A549 (cell line): ENCODE data around the gene C1orf50. TPM values are rescaled to one million over a fixed set of nuclear protein-coding genes. Genes with fewer than 3 reads are reported as not detected.
"Not testable (repeated sequence)": the region's sequence is repeated elsewhere in the genome, so short reads cannot be mapped to it uniquely, and the experiment has no call there.

Experiments
- ATAC-seq, 2 experiments: fragments of 200-7000 bp in 1 of 2; fragments of >200 bp in 1 of 2; cut with Nextera tagmentation in 1 of 2; cut with Tn5 transposase in 1 of 2; 3 replicates each; pipeline versions ENCODE4 v1.8.0 to v1.9.1; 2018 to 2020; ENCODE audit warnings: mild to moderate bottlenecking in 1 of 2, moderate library complexity in 1 of 2
- CTCF ChIA-PET: fragments of 300-600 bp; sonication (Branson Sonifier 250); formaldehyde crosslinking; extraction: SDS; loops from one replicate; lab custom pipeline; 2021; ENCODE audit warnings: antibody characterized with exemption, inconsistent platforms; lab: Yijun Ruan, JAX
- POLR2A ChIA-PET: fragments of 350-600 bp; formaldehyde crosslinking; extraction: SDS; loops from one replicate; lab custom pipeline; 2021; ENCODE audit warnings: antibody characterized with exemption, inconsistent platforms; lab: Yijun Ruan, JAX
- DNase-seq, 2 experiments: peaks; one replicate each; pipeline versions ENCODE4 v3.0.0 to v3.0.0-alpha.2; 2011 to 2016; ENCODE audit warnings: low read depth in 1 of 2, low spot score in 1 of 2
- FAIRE-seq: peaks from 2 replicates; lab custom pipeline; 2011; peaks lifted over from hg19 to GRCh38; lab: Jason Lieb, UNC
- H3K27ac ChIP-seq, 2 experiments: fragments of >200 bp; sonication (Bioruptor Twin); formaldehyde crosslinking; 3 replicates each; pipeline ENCODE4 v1.5.1; 2016 to 2017
- H3K4me1 ChIP-seq: fragments of >200 bp; sonication (Bioruptor Twin); formaldehyde crosslinking; 3 replicates; pipeline ENCODE4 v1.6.1; 2016
- H3K4me2 ChIP-seq: fragments of >200 bp; sonication (Bioruptor Twin); formaldehyde crosslinking; 3 replicates; pipeline ENCODE4 v1.6.1; 2016
- H3K4me3 ChIP-seq: fragments of >200 bp; sonication (Bioruptor Twin); formaldehyde crosslinking; 3 replicates; pipeline ENCODE4 v1.5.1; 2016
- H3K9me3 ChIP-seq: fragments of >200 bp; sonication (Bioruptor Twin); formaldehyde crosslinking; 3 replicates; pipeline ENCODE4 v1.6.1; 2016
- ATOH8 ChIP-seq: fragments of 250-450 bp; sonication (Bioruptor Pico); IDR thresholded peaks from 2 replicates; pipeline ENCODE4 v1.5.0; 2020; ENCODE audit warnings: low read depth, mild to moderate bottlenecking, moderate library complexity
- BCL3 ChIP-seq: fragments of >200 bp; sonication (Bioruptor Twin); formaldehyde crosslinking; IDR thresholded peaks from 3 replicates; pipeline ENCODE4 v1.6.1; 2016
- BHLHE40 ChIP-seq: IDR thresholded peaks from 2 replicates; pipeline ENCODE4 v1.6.1; 2012; ENCODE audit warnings: low read depth, low read length, inconsistent platforms
- CBX2 ChIP-seq: fragments of 200-600 bp; sonication (generic); IDR thresholded peaks from 2 replicates; pipeline ENCODE4 v1.6.1; 2016; ENCODE audit warnings: low read depth, mild to moderate bottlenecking, borderline replicate concordance
- CBX8 ChIP-seq: fragments of 200-600 bp; sonication (generic); IDR thresholded peaks from 2 replicates; pipeline ENCODE4 v1.6.1; 2016
- CHD2 ChIP-seq: fragments of 150-350 bp; IDR thresholded peaks from 2 replicates; pipeline ENCODE4 v1.6.1; 2014; ENCODE audit warnings: low read length; ENCODE audit not compliant: partially characterized antibody
- CHD4 ChIP-seq: fragments of 200-600 bp; sonication (generic); IDR thresholded peaks from 2 replicates; pipeline ENCODE4 v1.6.1; 2016; ENCODE audit warnings: antibody characterized with exemption, mild to moderate bottlenecking, borderline replicate concordance
- FOSL2 ChIP-seq, 2 experiments: fragments of 450-650 bp in 1 of 2; fragments of >200 bp in 1 of 2; sonication (Bioruptor Twin) in 1 of 2; formaldehyde crosslinking; IDR thresholded peaks; 2 replicates each; pipeline versions ENCODE4 v1.5.0 to v1.6.1; 2016 to 2020; ENCODE audit warnings: mild to moderate bottlenecking in 1 of 2, moderate library complexity in 1 of 2
- FOXS1 ChIP-seq: fragments of 250-450 bp; sonication (Bioruptor Pico); IDR thresholded peaks from 2 replicates; pipeline ENCODE4 v1.5.0; 2020; ENCODE audit warnings: mild to moderate bottlenecking, moderate library complexity
- HDAC2 ChIP-seq: fragments of 200-600 bp; sonication (generic); IDR thresholded peaks from 2 replicates; pipeline ENCODE4 v1.6.1; 2016
- HOXA7 ChIP-seq: fragments of 250-450 bp; sonication (Bioruptor Pico); IDR thresholded peaks from 2 replicates; pipeline ENCODE4 v1.5.0; 2020; ENCODE audit warnings: mild to moderate bottlenecking, moderate library complexity
- JUN ChIP-seq, 2 experiments: fragments of >200 bp; sonication (Bioruptor Twin); formaldehyde crosslinking; IDR thresholded peaks; 2 replicates in 1 of 2; 3 replicates in 1 of 2; pipeline ENCODE4 v1.6.1; 2016 to 2017
- NR3C1 ChIP-seq: fragments of >200 bp; sonication (Bioruptor Twin); formaldehyde crosslinking; IDR thresholded peaks from 3 replicates; pipeline ENCODE4 v1.6.1; 2017
- POLR2A ChIP-seq: IDR thresholded peaks from 2 replicates; pipeline ENCODE4 v1.6.1; 2012; ENCODE audit warnings: mild to moderate bottlenecking, low read length
- POLR2AphosphoS2 ChIP-seq: conservative IDR thresholded peaks from 2 replicates; pipeline ENCODE4 v1.6.1; 2012; ENCODE audit warnings: low read length, improper control_type of control experiment, inconsistent platforms
- RNF2 ChIP-seq: fragments of 200-600 bp; sonication (generic); IDR thresholded peaks from 2 replicates; pipeline ENCODE4 v1.6.1; 2016; ENCODE audit warnings: low read depth, mild to moderate bottlenecking, antibody characterized with exemption, moderate library complexity, borderline replicate concordance
- SREBF2 ChIP-seq: fragments of 450-650 bp; IDR thresholded peaks from 2 replicates; pipeline ENCODE4 v1.6.1; 2014; ENCODE audit warnings: mild to moderate bottlenecking, moderate library complexity
- TFCP2L1 ChIP-seq: fragments of 250-450 bp; sonication (Bioruptor Pico); IDR thresholded peaks from 2 replicates; pipeline ENCODE4 v1.5.0; 2021; ENCODE audit warnings: mild to moderate bottlenecking
- USF2 ChIP-seq: fragments of 450-650 bp; IDR thresholded peaks from 2 replicates; pipeline ENCODE4 v1.6.1; 2014; ENCODE audit warnings: antibody characterized with exemption
- ZC3H11A ChIP-seq: fragments of 450-650 bp; IDR thresholded peaks from 2 replicates; pipeline ENCODE4 v1.6.1; 2014; ENCODE audit warnings: antibody characterized with exemption, mild to moderate bottlenecking
- ZFP36 ChIP-seq: fragments of 450-650 bp; IDR thresholded peaks from 2 replicates; pipeline ENCODE4 v1.6.1; 2014; ENCODE audit warnings: borderline replicate concordance; ENCODE audit not compliant: partially characterized antibody
- ZNF302 ChIP-seq: fragments of 250-450 bp; sonication (Bioruptor Pico); IDR thresholded peaks from 2 replicates; pipeline ENCODE4 v1.9.0; 2021; ENCODE audit warnings: inconsistent platforms, mild to moderate bottlenecking, moderate library complexity
- WGBS: methylation state at CpG from one replicate; pipeline ENCODE4 v1.1.6; 2017; ENCODE audit errors: missing lambda C conversion rate; 5-methylcytosine and 5-hydroxymethylcytosine counted together
- polyA plus RNA-seq, 4 experiments: library from polyadenylated mRNA; depleted of rRNA in 3 of 4; stranded (reverse); fragments of >200 nt; fragmentation: RNase III in 1 of 4; extraction: RNeasy Plus Mini Kit Qiagen cat#74134 plus additional on column Dnase treatment in 1 of 4; gene quantifications; 2 replicates in 3 of 4; 3 replicates in 1 of 4; pipeline ENCODE4 v1.2.3, GENCODE V29; 2011 to 2017

C1orf50 gene
- polyA plus RNA-seq, 2 of the 4 experiments (the other 2 are of a cell fraction) = 1.9 to 2.6 TPM

DNA sequence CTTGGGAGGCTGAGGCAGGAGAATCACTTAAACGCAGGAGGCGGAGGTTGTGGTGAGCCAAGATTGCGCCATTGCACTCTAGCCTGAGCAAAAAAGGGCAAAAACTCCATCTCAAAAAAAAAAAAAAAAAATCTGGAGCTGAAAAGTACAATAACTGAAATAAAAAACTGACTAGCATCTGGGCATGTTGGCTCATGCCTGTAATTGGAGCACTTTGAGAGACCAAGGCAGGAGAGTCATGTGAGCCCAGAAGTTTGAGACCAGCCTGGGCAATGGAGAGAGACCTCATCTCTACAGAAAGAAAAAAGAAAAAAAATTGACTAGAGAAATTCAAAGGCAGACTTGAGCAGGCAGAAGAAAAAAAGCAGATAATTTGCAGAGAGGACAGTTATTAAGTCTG lies 45.1 kb upstream of the C1orf50 start (continued):
- no peak for TF ChIP-seq BHLHE40
- TF ChIP-seq POLR2A = no peak
- no peak for TF ChIP-seq HDAC2
- TF ChIP-seq ZFP36 = no peak

DNA sequence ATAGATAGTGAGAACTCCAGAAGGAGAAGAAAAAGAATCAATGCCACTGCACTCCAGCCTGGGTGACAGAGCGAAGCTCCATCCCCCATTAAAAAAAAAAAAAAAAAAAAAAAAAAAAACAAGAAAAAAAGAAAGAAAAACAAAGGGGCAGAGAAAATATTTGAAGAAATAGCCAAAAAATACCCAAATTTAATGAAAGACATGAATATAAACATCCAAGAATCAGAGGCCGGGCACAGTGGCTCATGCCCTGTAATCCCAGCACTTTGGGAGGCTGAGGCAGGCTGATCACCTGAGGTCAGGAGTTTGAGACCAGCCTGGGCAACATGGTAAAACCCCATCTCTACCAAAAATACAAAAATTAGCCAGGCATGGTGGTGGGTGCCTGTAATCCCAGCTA lies 44.6 kb upstream of the C1orf50 start:
- H3K27ac ChIP-seq, H3K4me1 ChIP-seq, POLR2A ChIA-PET, DNase-seq, CTCF ChIA-PET, FAIRE-seq, H3K9me3 ChIP-seq, H3K4me2 ChIP-seq, ATAC-seq, H3K4me3 ChIP-seq: not testable (repeated sequence)
- WGBS = 97% methylated on average over 2 of the region's 2 CpGs

GRCh38 chr1:42723511-42723910 lies 43.5 kb upstream of the C1orf50 start:
- H3K9me3 ChIP-seq = no peaks in the 10 kb centered on the region
- TF ChIP-seq RNF2 (no peak), POLR2AphosphoS2 (no peak), BCL3 (no peak), FOXS1 (CRISPR knock-in tag) (no peak), TFCP2L1 (CRISPR knock-in tag) (no peak), NR3C1 (no peak)
- no peak overlapping the region for H3K4me3 ChIP-seq
- DNase-seq (no peak), ATAC-seq (no peak), FAIRE-seq (no peak)
- no peaks in the 10 kb centered on the region for H3K4me1 ChIP-seq
- H3K4me2 ChIP-seq = no peak overlapping the region
- no peak overlapping the region for H3K27ac ChIP-seq
- ChIA-PET POLR2A (no interaction called here), CTCF (interaction anchor here (1.0 kb wide), 1 partner anchor 23 kb away, joined by 3 read pairs; no protein-coding TSS in a partner anchor)
- WGBS = 78% methylated on average over 5 of the region's 6 CpGs

DNA sequence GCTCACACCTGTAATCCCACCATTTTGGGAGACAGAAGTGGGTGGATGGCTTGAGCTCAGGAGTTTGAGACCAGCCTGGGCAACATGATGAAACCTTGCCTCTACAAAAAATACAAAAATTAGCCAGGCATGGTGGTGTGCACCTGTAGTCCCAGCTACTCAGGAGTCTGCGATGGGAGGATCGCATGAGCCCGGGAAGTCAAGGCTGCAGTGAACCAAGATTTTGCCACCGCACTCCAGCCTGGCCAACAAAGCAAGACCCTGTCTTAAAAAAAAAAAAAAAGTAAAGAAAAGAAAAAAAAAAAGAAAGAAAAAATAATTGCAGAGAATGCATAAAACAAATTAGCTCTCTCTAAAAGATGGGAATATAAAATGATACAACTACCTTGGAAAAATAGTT lies 41.2 kb upstream of the C1orf50 start:
- POLR2A ChIA-PET, CTCF ChIA-PET: not testable (repeated sequence)

GRCh38 chr1:42730002-42730401 lies 37.0 kb upstream of the C1orf50 start:
- ChIA-PET CTCF (no interaction called here), POLR2A (no interaction called here)
- WGBS = 96% methylated on average over 3 of the region's 3 CpGs
- Histone ChIP-seq H3K9me3 (no peaks in the 10 kb centered on the region), H3K4me2 (no peak overlapping the region), H3K4me3 (no peak overlapping the region), H3K27ac (no peak overlapping the region), H3K4me1 (0 out of 3 replicates have a peak, but pooled peaks cover 3% of the 10 kb centered on the region)
- FAIRE-seq (no peak), DNase-seq (no peak), ATAC-seq (no peak)
- no peak for TF ChIP-seq USF2
- TF ChIP-seq JUN (IDR thresholded peaks at IDR 0.05) = no peak
- TF ChIP-seq HDAC2 = no peak
- no peak for TF ChIP-seq ZNF302 (CRISPR knock-in tag)
- TF ChIP-seq CBX8 = no peak
- no peak for TF ChIP-seq ZC3H11A
- TF ChIP-seq HOXA7 (CRISPR knock-in tag) = no peak
- no peak for TF ChIP-seq CHD2
- no peak for TF ChIP-seq SREBF2
- no peak for TF ChIP-seq FOSL2 (IDR thresholded peaks at IDR 0.05)
- no peak for TF ChIP-seq FOSL2 (CRISPR knock-in tag; IDR thresholded peaks at IDR 0.05)
- no peak for TF ChIP-seq ATOH8
- TF ChIP-seq CBX2 = no peak
- no peak for TF ChIP-seq RNF2
- TF ChIP-seq CHD4 = no peak
- TF ChIP-seq, all 56 proteins: peak for 0

More for the DNA sequence above, 41.2 kb upstream of the C1orf50 start:
- H3K4me1 ChIP-seq, H3K27ac ChIP-seq, H3K9me3 ChIP-seq, H3K4me2 ChIP-seq, FAIRE-seq, H3K4me3 ChIP-seq, DNase-seq, ATAC-seq: not testable (repeated sequence)
- WGBS = 100% methylated on average over 4 of the region's 4 CpGs
